KOPT-K1 (cell line): Measurements from ENCODE around the gene ZBTB8OS.
"Not testable (repeated sequence)": the region's sequence is repeated elsewhere in the genome, so short reads cannot be mapped to it uniquely, and the experiment has no call there.

ENCODE experiments used
- H3K27ac ChIP-seq: fragments of 200-600 bp; sonication (generic); 2 replicates; pipeline ENCODE4 v1.5.1; 2016; ENCODE audit warnings: antibody characterized with exemption, mild to moderate bottlenecking, low read depth, low read length; ENCODE audit not compliant: poor library complexity, severe bottlenecking
- H3K36me3 ChIP-seq: fragments of 200-600 bp; sonication (generic); 2 replicates; pipeline ENCODE4 v1.5.1; 2017; ENCODE audit warnings: antibody characterized with exemption, mild to moderate bottlenecking, low read length, moderate library complexity; ENCODE audit not compliant: insufficient read depth
- H3K9me3 ChIP-seq: fragments of 200-600 bp; sonication (generic); 2 replicates; pipeline ENCODE4 v1.5.1; 2017; ENCODE audit warnings: antibody characterized with exemption, low read length, mild to moderate bottlenecking; ENCODE audit not compliant: insufficient read depth, poor library complexity, severe bottlenecking

Gene ZBTB8OS

DNA sequence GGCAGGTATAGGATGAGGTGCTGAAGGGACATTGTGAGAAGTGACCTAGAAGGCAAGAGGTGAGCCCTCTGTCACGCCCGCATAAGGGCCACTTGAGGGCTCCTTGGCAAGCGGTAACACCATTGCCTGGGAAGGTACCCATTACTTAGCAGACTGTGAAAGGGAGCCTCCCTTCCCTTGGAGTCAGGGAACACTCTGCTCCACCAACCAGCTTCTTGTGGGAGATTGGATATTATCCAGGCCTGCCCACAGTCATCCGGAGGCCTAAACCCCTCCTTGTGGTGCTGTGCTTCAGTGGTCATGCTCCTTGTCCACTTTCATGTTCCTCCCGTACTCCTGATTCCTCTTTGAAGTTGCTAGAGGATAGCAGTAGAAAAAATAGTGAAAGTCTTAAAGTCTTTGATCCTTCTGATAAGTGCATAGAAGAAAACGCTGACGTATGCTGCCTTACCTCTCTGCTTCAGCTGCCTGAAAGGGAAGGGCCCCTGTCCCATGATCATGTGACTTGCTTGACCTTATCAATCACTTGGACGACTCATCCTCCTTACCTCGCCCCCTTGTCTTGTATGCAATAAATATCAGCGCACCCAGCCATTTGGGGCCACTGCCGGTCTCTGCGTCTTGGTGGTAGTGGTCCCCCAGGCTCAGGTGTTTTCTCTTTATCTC, 16.7 kb upstream of the ZBTB8OS start:
- H3K9me3 ChIP-seq, result no peaks in the 10 kb centered on the region
- H3K36me3 ChIP-seq, result peaks cover 100% of the 10 kb centered on the region
- no peak overlapping the region for H3K27ac ChIP-seq

DNA sequence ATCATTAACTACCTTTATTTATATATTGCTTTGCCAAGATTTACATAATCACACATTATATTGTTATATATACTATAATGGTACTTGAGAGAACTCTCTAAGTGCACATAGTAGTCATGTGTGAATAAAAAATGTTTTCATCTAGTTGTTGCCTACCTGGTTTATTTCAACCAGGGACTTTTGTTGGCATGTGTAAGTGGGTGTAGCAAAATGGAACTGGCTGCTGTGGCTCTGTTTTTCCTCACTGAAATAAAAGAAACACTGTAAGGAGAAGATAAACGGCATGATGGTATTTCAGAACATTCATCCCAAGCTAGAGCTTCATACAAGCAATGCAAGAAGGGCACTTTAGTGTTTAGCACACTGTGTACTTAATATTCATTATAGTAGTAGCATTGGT, 15.6 kb upstream of the ZBTB8OS start:
- no peak overlapping the region for H3K27ac ChIP-seq
- H3K9me3 ChIP-seq, result no peaks in the 10 kb centered on the region
- H3K36me3 ChIP-seq, result peaks cover 100% of the 10 kb centered on the region

DNA sequence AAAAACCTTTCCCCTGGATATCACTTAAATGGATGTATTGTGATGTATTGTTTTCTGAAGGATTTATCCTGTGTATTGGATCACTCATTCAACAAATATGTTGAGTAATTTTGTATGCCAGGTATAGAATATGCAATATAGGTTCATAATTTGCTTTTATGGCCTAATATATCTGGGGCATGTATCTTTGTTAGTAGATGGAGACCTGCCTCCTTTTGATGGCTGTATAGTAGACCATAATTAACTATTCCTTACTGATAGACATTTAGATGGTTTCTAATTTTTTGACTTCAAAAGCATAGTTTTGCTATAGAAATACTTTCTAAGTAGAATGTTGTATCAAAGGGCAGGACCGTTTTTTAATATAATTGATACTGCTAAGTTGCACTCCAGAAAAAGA, 9.2 kb upstream of the ZBTB8OS start:
- peaks cover 98% of the 10 kb centered on the region for H3K36me3 ChIP-seq
- no peaks in the 10 kb centered on the region for H3K9me3 ChIP-seq

DNA sequence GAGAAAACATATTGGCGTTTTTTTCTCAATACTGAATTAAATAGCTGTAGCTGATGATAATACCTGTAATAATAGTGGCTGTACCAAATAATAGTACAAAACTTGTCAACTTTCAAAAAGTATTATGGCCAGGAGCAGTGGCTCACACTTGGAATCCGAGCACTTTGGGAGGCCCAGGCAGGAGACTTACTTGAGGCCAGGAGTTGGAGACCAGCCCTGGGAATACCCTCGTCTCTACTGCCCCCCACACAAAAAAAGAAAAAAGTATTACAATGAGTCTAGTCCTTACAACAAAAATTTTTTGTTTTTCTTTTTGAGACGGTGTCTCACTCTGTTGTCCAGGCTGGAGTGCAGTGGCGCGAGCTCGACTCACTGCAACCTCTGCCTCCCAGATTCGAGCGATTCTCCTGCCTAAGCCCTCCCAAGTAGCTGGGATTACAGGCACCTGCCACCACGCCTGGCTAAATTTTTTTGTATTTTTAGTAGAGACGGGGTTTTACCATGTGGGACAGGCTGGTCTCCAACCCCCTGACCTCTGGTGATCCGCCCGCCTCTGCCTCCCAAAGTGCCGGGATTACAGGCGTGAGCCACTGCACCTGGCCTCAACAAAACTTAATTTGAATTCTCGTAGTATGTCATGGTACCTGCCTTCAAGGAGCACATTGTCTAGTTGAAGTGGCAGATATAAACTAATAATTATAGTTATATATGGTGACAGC, 2.1 kb upstream of the ZBTB8OS start:
- Histone ChIP-seq H3K9me3 (no peaks in the 10 kb centered on the region), H3K27ac (peak overlapping the region; percentile 98), H3K36me3 (peaks cover 57% of the 10 kb centered on the region)

More for the DNA sequence above, 9.2 kb upstream of the ZBTB8OS start:
- no peak overlapping the region for H3K27ac ChIP-seq

DNA sequence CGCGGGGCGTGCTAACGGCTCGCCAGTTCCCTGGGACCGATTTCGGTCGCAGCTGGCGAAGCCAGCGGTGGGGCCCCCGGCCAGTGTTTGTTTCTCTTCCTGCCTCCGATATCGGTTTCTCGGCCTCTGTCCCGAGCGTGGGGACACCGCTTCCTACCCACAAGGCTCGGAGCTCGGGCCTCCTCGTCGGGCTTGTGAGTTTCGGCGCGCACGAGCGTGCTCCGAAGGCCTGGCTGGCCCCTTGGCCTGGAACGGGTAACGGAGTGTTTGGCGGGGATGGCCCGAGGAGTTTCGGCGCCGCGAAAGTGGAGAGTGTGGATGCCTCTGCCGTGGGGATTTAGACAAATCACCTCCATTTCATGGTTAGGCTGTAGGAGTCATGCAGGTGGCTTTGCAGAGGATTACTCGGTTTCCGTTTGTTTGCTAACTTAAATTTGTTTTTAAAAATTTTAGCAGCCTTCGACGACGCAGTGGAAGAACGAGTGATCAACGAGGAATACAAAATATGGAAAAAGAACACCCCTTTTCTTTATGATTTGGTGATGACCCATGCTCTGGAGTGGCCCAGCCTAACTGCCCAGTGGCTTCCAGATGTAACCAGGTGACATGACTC, 1.2 kb upstream of the ZBTB8OS start:
- H3K9me3 ChIP-seq, result no peaks in the 10 kb centered on the region
- peaks cover 49% of the 10 kb centered on the region for H3K36me3 ChIP-seq
- peak overlapping the region; percentile 98 for H3K27ac ChIP-seq

DNA sequence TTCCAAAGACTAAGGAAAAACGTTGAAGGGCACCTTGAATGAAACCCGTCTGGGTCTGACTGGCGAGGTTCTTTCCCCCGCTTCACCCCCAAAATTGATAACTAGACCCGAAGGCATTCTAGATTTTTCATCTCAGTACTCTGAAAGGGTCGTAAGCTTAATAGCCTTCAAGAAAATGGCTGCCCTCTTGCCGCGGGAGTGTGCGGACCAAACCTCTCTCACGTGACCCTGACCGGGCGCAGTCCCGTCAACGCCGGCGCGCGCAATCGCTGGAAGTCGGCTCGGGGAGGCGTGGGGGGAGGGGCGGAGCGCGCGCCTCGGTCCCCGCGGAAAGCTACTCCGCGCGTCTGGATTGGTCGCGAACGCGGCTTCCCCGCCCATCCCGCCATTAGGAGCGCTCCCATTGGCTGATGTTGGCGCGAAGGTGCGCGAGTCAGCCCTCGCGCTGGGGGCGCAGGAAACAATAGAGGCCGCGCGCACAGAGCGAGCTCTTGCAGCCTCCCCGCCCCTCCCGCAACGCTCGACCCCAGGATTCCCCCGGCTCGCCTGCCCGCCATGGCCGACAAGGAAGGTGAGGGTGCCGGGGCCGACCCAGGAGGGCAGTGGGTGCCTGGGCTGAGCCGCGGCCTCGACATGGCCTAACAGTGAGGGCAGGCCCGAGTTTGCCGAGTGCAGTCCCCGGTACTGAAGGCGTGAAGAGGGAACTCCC, 556 bp upstream of the ZBTB8OS start, which contains the start of gene RBBP4:
Gene RBBP4, plus strand, starts transcription at position 457 of the 709 bp plus-strand sequence. Its CDS starts 99 bp downstream, at position 556.
- H3K9me3 ChIP-seq, result no peaks in the 10 kb centered on the region
- peak within 1 kb of the TSS; percentile 98 for H3K27ac ChIP-seq
- peaks cover 44% of the 10 kb centered on the region for H3K36me3 ChIP-seq

DNA sequence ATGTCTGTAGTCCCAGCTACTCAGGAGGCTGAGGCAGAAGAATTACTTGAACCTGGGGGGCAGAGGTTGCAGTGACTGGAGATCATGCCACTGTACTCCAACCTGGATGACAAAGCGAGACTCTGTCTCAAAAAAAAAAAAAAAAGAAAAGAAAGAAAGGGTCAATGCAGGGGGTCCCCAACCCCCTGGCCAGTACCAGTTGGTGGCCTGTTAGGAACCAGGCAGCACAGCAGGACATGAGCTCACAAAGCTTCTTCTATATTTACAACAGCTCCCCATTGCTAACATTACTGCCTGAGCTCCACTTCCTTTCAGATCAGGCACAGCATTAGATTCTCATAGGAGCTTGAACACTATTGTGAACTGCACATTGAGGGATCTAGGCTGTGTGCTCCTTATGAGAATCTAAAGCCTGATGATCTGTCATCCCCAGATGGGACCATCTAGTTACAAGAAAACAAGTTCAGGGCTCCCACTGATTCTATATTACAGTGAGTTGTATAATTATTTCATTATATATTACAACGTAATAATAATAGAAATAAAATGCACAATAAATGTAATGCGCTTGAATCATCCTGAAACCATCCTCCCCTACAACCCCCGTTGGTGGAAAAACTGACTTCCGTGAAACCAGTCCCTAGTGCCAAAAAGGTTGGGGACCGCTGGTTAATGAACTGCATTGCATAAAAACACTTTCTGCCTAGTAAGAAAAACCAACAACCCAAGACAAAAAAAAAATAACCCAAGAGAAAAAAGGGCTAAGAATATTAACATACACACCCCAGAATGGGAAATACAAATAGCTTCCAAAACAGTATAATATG, 2.8 kb downstream of the ZBTB8OS start:
- H3K36me3 ChIP-seq, result peaks cover 20% of the 10 kb centered on the region
- H3K27ac ChIP-seq, result no peak overlapping the region
- H3K9me3 ChIP-seq, result no peaks in the 10 kb centered on the region

DNA sequence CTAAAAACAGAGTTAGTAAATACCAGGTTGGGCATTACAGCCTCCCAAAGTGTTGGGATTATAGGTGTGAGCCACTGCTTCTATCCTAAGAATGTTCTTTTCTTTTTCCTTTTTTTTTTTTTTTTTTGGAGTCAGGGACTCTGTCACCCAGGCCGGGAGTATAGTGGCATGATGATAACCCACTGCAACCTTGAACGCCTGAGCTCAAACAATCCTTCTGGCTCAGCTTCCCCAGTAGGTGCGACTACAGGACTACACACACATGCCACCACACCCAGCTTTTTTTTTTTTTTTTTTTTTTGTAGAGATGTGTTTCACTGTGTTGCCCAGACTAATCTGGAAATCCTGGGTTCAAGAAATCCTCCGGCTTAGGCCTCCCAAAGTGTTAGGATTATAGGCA, 5.9 kb downstream of the ZBTB8OS start:
- Histone ChIP-seq H3K9me3 (no peaks in the 10 kb centered on the region), H3K27ac (no peak overlapping the region), H3K36me3 (peaks cover 15% of the 10 kb centered on the region)

DNA sequence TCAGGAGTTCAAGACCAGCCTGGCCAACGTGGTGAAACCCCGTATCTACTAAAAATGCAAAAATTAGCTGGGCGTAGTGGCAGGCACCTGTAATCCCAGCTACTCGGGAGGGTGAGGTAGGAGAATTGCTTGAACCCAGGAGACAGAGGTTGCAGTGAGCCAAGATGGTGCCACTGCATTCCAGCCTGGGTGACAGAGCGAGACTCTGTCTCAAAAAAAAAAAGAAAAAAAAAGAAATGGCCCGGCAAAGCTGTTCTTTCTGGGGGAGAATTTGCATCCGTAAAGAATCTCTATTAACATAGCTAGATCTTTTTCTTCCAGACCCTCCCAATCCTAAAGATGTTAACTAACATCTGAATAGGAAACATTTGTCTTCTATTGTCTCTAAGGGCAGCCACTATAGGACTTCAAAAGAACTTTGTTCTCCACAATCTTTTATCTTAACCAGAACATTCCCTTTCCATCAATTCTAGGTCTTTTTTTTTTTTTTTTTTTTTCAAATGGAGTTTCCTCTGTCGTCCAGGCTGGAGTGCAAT, 8.0 kb downstream of the ZBTB8OS start:
- not testable (repeated sequence) for H3K9me3 ChIP-seq, H3K27ac ChIP-seq
- peaks cover 15% of the 10 kb centered on the region for H3K36me3 ChIP-seq

DNA sequence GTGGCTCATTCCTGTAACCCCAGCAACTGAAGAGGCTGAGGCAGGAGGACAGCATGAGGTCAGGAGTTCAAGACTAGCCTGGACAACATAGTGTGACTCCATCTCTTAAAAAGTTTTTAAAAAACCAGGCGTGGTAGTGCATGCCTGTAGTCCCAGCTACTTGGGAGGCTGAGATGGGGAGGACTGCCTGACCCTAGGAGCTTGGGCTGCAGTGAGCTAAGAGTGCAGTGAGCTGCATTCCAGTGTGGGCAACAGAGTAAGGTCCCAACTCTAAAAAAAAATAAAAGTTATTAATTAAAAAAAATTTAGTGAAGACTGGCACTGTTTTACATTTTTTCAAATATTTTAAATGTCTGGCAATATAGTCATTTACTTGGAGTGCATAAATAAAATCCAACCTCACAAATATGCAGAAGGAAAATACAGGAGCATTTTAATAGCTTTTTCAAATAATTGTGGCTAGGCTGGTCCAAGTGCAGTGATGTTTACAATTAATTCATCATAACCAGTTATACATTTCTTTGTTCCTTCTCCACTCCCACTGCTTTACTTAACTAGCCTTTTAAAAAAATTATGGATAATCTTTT, 10.8 kb downstream of the ZBTB8OS start:
- Histone ChIP-seq H3K27ac (no peak overlapping the region), H3K9me3 (no peaks in the 10 kb centered on the region), H3K36me3 (peaks cover 4% of the 10 kb centered on the region; the same call in 1 of the 2 replicates)

DNA sequence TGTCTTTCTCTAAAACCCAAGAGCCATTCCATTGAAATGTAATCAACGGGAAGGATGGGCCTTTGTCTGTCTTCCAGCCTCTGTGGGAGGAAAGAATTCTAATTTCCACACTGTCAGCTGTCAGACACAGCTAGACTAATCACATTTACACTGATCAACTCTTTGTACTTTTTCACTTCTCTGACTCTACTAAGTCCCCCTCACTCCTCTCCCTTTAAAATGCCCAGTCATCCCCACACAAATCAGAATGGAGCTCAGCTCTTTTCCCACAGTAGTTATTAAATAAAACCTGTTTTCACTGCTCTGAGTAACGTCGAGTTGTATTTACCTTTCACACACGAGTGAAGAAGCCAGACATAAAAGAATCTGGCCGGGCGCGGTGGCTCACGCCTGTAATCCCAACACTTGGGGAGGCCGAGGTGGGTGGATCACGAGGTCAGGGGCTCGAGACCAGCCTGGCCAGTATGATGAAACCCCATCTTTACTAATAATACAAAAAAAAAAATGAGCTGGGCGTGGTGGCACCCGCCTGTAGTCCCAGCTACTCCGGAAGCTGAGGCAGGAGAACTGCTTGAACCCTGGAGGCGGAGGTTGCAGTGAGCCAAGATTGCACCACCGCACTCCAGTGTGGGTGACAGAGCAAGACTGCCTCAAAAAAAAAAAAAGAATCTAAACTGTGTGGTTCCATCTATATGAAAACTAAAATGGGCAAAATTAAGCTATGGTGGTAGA, 13.3 kb downstream of the ZBTB8OS start:
- Histone ChIP-seq H3K27ac (no peak overlapping the region), H3K36me3 (peaks cover 29% of the 10 kb centered on the region), H3K9me3 (no peaks in the 10 kb centered on the region)

DNA sequence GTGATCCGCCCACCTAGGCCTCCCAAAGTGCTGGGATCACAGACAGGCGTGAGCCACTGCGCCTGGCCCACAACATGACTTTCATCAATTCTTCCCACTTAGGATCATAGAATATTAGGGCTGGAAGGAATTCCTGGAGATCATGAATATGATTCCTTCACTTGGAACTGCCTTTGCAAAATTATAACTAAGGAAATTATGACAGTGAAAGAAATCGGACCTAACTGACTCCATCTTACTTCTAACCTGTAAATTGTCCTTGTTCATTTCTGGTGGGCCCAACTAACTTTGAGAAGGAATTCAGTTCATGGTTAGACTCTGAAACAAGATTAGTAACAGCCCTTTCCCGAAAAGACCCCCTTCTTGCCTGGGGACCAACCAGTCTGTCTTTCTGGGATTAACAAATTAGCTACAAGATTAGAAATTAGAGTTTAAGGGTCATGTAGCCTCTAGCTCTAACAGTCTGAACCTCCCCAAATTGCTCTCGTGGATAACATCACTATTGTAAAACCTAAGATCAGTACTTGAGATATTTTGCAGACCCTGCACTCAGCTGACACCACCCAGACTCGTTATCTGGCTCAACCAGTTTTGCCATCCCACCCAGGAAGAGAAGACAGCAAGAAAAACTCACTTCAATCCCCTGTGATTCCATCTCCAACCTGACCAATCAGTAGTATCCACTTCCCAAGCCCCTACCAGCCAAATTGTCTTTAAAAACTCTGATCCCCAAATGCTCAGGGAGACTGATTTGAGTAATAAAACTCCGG, 14.7 kb downstream of the ZBTB8OS start:
- H3K9me3 ChIP-seq, result no peaks in the 10 kb centered on the region
- H3K36me3 ChIP-seq, result peaks cover 37% of the 10 kb centered on the region
- H3K27ac ChIP-seq, result no peak overlapping the region

DNA sequence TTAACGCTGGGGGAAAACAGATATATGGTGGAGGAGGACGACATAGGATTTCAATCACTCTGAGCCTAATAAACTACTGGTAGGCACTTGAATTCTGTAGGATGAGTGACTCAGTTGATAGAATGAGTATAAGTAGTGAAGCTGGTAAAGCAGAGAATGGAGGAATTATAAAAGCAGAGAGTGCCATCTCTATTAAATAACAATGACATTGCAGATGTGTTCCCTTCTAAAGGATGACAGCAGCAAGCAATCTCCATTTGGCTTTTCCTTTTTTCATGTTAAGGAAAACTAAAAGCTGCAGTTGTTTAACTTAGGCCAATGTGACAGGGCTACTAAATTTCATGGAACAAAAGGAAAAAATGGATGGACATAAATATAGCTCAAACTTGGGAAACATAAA, 17.5 kb downstream of the ZBTB8OS start:
- Histone ChIP-seq H3K27ac (no peak overlapping the region), H3K9me3 (no peaks in the 10 kb centered on the region), H3K36me3 (peaks cover 53% of the 10 kb centered on the region)
